22Rv1 (cell line): Measurements from ENCODE around the gene TPCN2.

ENCODE experiments used
- H3K27ac ChIP-seq: fragments of 450-650 bp; 2 replicates; pipeline ENCODE4 v1.5.1; 2017
- ZFX ChIP-seq: fragments of 450-650 bp; IDR thresholded peaks from 2 replicates; pipeline ENCODE4 v1.6.1; 2017; ENCODE audit warnings: antibody characterized with exemption, borderline replicate concordance
- TF ChIP-seq, protein P1 (sequence below): fragments of 450-650 bp; IDR thresholded peaks from 2 replicates; pipeline ENCODE4 v1.5.1; 2017; ENCODE audit warnings: mild to moderate bottlenecking

TPCN2 gene

DNA sequence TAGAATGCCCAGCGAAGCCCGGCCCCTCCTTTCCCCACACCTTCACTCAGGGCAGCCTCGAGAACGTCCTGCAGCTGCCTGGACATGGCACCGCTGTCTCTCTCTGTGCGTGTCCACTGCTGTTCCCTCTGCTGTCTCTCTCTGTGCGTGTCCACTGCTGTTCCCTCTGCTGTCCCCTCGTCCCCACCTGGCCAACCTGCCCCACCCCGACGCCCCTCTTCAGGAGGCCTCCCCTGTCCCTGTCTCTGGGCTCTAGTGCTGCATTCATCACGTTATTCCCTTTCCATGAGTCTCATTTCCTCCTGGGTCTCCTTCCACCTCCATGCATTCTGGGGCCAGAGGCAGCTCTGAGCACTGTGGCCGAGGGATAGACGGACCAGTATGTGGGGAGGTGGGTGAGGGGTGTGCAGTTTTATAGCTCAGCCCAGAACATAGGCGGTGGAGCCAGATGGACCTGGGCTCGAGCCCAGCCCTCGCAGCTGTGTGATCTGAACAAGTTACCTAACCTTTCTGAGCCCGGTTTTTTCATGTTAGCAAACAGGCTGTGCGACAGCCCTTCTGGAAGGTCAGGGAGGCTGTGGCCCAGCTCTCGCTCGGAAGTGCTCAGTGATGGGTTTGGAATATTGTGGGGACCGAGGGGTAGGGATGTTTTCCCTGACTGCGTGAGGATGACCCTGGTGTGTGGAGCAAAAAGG lies 65.1 kb downstream of the TPCN2 start:
- no peak for TF ChIP-seq ZFX
- TF ChIP-seq, protein P1, sequence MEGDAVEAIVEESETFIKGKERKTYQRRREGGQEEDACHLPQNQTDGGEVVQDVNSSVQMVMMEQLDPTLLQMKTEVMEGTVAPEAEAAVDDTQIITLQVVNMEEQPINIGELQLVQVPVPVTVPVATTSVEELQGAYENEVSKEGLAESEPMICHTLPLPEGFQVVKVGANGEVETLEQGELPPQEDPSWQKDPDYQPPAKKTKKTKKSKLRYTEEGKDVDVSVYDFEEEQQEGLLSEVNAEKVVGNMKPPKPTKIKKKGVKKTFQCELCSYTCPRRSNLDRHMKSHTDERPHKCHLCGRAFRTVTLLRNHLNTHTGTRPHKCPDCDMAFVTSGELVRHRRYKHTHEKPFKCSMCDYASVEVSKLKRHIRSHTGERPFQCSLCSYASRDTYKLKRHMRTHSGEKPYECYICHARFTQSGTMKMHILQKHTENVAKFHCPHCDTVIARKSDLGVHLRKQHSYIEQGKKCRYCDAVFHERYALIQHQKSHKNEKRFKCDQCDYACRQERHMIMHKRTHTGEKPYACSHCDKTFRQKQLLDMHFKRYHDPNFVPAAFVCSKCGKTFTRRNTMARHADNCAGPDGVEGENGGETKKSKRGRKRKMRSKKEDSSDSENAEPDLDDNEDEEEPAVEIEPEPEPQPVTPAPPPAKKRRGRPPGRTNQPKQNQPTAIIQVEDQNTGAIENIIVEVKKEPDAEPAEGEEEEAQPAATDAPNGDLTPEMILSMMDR: no peak
- H3K27ac ChIP-seq: peak overlapping the region; percentile 63; the same call in 1 of the 2 replicates

DNA sequence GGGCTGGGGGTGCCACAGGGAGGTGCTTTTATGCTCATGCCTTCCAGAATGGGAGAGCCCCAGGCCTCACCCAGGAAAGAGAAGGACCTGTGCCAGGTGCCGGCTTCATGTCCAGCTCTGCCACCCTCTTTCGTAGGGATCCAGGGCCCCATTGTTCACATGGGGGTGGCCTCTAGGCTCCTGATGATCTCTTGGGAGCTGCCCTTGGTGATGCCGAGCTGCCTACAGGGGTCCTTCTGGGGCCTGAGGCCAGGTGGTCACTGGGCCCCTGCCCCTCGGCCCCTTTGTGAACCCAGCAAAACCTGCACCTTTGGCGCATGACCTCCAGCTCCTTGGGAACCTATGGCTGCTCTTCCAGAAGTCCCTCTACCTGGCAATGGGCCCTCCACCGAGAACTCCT lies 65.6 kb downstream of the TPCN2 start:
- TF ChIP-seq, protein P1: no peak
- TF ChIP-seq ZFX: no peak
- H3K27ac ChIP-seq: peak overlapping the region; percentile 63

DNA sequence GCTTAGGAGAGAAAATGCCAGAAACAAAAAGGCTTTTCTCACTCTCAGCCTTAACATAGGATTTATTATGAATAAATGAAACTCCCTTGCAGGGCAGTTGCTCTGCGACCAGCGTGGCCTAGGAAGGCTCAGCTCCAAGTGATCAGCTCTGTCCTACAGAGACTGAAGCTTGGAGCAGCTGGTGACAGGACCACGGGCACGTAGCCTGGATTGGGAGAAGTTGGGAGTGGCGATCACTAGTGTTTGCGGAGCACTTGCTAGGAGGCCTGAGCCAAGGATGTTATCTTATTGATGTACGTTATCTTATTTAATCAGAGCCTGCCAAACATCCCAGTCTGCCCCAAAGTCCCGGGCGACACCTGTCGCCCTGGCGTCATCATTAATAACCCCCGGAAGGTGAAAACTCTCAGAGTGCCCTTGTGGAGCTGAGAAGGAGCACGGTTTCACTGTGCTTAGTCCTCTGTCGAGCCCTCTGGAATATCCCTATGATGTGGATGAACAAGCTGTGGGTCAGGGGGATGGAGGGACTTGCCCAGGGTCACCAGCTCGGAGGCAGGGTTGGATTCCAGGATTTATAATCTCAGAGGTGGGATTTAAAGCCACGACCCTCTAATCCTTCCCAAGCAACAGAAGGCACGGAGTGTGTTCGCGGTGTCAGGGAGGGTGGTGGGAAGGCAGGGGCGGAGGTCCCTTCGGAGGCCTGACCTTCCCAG lies 66.2 kb downstream of the TPCN2 start:
- TF ChIP-seq, protein P1: no peak
- TF ChIP-seq ZFX: no peak
- H3K27ac ChIP-seq: peak overlapping the region; percentile 63

DNA sequence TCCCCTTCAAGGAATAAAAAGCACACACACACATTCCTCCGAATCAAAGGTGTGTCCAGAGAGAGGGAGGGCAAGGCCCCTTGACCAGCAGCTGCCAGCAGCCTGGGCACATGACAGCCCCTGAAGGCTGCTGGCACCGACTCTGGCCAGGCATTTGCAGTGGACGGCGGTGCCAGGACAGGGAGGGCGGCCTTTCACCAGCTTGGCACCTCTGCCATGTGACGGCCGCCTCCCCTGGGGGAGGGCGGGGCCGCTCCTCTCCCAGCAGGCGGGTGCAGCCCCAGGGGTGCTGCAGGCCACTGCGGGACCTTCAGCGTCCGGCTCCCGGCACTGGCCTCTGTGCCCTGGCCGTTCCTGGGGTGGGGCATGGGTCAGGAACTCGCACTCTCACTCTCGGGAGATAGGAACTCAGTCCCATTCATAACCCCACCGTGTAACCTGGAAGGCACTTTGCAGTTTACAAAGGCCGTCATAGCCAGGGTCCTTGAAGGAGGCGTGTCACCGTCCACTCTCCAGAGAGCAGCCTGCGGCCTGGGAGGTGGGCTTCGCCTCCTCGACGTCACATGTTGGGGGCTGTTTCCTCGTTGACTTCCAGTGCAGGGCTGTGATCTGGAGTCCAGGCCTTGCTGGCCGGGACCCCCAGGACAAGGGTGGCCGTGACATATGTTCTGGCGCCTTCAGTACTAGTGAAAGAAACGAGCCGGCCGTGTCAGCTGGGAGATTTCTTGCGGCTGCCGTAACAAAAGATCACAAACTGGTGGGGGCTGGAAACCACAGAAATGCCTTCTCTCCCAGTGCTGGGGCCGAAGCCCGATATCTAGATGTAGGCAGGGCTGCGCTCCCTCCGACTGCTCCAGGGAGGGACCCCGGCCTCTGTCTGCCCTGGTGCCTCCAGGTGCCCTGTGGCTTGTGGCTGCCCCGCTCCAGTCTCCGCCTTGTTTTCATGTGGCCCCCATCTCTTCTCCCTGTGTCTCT lies 67.1 kb downstream of the TPCN2 start:
- no peak for TF ChIP-seq ZFX
- TF ChIP-seq, protein P1: no peak
- H3K27ac ChIP-seq: peak overlapping the region; percentile 63

DNA sequence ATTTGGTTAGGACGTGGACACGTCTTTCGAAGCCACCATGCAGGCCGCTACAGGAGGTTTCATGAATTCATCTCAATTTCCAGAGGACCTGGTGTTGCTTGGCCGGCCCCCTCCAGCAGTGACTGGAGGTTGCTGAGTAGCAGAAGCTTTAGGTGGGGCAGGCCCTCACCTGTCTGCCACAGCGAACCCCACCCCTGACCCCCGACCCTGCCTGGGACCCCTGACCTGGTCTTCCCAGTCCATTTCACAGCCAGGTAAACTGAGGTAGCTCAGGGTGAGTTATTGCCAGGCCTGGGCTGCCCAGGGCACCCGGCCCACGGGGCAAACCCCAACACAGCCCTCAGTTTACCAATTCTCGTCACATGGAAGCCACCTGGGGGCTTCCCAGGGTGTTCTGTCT lies 67.9 kb downstream of the TPCN2 start:
- no peak for TF ChIP-seq ZFX
- TF ChIP-seq, protein P1: no peak
- no peak overlapping the region for H3K27ac ChIP-seq

DNA sequence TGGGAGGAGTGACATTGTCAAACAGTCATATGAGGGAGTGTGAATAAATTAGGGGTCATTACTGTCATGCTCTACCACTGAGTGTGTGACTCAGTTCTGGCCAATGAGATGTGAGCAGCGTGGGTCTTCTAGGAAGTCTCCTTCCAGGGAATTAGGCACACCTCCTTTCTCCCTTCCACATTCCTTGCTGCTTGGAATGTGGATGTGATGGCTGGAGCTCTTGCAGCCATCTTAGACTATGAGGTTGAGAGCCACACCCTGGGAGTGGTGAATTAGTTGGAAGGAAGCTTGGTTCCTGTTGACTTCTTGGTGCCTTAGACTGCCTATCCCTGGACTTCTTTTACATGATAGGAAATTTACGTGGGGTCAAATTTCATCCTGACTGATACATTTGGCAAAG lies 70.5 kb downstream of the TPCN2 start:
- no peak overlapping the region for H3K27ac ChIP-seq
- TF ChIP-seq, protein P1: no peak
- no peak for TF ChIP-seq ZFX
